NCI-H1048 (cell line): Measurements from ENCODE around the gene CCNJ.
"Not testable (repeated sequence)": the region's sequence is repeated elsewhere in the genome, so short reads cannot be mapped to it uniquely, and the experiment has no call there.

ENCODE experiments used
- DNase-seq: peaks from one replicate; lab custom pipeline; 2025; lab: John Stamatoyannopoulos, UW

Gene CCNJ, protein sequence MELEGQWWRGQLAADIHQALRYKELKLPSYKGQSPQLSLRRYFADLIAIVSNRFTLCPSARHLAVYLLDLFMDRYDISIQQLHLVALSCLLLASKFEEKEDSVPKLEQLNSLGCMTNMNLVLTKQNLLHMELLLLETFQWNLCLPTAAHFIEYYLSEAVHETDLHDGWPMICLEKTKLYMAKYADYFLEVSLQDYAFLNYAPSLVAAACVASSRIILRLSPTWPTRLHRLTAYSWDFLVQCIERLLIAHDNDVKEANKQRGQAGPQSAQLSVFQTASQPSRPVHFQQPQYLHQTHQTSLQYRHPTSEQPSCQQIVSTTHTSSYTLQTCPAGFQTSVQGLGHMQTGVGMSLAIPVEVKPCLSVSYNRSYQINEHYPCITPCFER

GRCh38 chr10:96043033-96043892 is at the start of gene CCNJ:
Gene CCNJ (plus strand): TSS chr10:96043583. CDS start chr10:96044394, 811 bp downstream.
- peak; percentile 69 for DNase-seq

DNA sequence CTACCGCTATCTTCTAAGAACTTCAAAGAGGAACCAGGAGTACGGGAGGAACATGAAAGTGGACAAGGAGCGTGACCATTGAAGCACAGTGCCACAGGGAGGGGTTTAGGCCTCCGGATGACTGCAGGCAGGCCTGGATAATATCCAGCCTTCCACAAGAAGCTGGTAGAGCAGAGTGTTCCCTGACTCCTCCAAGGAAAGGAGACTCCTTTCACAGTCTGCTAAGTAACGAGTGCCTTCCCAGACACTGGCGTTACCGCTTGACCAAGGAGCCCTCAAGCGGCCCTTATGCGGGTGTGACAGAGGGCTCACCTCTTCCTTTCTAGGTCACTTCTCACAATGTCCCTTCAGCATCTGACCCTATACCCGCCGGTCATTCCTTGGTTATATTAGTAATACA is 49.0 kb upstream of the CCNJ start:
- not testable (repeated sequence) for DNase-seq

DNA sequence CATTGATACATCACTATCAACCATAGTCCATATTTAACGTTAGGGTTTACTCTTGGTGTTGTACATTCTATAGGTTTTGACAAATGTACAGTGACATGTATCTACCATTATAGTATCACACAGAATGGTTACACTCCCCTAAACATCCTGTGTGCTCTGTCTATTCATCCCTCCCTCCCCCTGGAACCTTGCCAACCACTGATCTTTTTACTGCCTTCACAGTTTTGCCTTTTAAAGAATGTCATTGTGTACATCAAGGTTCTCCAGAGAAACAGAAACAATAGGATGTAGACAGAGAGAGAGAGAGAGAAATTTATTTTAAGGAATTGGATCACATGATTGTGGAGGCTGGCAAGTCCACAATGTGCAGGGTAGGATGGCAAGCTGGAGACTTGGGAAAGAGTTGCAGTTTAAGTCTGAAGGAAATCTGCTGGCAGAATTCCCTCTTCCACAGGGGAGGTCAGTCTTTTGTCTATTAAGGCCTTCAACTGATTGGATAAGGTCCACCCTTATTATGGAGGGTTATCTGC is 45.1 kb upstream of the CCNJ start:
- no peak for DNase-seq

- no peak for DNase-seq
Observed at GRCh38 chr10:96013956-96014355, 29.4 kb upstream of the CCNJ start.

DNA sequence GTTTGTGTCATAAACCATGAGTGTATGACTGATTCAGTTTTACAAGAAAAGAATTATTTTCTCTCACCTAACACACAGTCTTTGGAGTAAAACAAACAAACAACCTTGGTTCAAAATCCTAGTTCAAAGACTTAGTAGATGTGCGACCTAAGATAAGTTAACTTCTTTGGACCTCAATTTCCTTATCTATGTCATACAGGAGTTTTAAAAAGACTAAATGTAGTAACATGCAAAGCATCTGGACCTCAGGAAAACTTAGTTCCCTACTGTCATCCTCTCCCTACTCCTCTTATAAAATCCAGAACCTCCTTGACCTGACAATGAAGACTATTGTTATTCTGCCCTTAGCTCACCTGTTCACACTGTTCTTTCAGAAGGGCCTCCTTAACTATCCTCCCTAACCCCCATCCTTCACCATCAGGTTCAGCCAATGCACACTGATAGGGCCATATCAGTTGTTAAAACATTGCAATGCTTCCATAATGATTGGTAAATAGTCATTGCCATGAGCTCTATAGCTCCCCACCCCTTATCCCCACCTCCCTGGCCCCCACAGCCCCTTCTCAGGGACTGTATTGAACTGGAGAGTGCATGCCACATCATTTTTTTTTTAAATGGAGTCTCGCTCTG is 28.8 kb upstream of the CCNJ start:
- DNase-seq: no peak

GRCh38 chr10:96017191-96017687 is 26.1 kb upstream of the CCNJ start:
- peak; percentile 49 for DNase-seq

DNA sequence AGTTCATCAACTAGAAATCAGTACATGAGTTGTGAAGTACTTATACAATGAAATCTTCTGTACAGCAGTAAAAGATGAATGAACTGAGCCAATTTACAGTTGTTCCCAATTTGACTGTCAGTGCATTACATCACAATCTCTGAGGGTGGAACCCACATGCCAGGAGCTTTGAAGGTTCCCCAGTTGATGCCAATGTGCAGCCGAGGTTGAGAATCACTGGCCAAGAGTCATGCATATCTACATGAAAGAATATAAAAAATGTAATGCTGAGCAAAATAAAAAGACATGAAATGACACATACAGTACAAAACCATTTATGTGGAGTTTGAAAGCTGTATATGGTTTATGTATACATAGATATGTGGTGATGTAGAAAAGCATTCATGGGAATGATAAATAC is 22.1 kb upstream of the CCNJ start:
- no peak for DNase-seq

- DNase-seq: no peak
Observed at GRCh38 chr10:96022739-96023138, 20.6 kb upstream of the CCNJ start.

DNA sequence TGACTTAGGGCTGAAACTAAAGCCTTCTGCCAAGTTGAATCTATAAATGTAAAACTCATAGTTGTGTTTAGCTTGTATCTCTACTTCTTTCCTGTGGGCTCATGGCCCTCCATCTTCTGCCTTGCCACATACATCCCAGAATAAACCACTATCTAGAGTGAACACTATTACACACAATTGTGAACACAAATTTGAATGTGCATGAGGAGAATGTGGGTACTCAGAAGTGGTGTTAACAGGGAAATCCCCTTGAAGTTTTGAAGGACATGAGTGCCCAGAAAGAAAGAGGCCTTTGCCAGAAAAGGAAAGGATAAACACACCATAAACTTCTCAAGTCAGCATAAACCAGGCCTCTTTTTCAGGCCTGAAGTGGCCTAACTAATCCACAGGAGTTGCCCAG is 20.2 kb upstream of the CCNJ start:
- DNase-seq: no peak

DNA sequence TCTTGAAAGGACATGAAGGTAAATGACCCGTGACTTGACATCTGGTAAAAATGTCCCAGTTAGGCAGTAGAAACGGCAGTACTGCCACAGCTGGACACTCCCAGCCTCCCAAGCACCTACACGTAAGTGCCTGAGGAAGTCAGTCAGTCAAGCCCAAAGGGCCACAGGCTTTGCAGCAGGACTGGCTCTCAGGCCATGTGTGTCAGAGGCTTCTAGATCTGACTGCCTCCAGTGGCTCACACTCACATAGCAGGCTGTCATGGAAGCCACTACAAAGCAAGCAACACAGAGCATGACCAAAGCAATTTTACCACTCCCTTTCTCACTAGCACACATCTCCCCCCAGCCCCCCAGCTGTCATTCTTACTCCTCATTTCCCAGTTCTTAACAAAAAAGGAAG is 17.8 kb upstream of the CCNJ start:
- DNase-seq: no peak

- DNase-seq: no peak
Observed at GRCh38 chr10:96034625-96035024, 8.8 kb upstream of the CCNJ start.

- DNase-seq: no peak
Observed at GRCh38 chr10:96038476-96039387, 4.7 kb upstream of the CCNJ start.

DNA sequence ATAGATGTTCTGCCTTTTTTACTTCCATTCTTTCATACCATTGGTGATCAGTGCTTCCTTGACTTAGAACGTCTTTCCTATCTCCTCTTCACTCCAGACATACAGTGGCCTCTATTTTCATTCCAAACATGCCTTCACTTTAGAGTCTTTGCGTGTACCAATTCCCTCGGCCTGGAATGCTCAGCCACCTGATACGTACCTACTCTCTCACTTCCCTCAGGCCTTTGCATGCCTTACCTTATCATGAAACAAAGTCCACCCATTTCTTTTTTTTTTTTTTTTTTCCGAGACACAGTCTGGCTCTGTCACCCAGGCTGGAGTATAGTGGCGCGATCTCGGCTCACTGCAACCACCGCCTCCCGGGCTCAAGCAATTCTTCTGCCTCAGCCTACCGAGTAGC is 2.2 kb upstream of the CCNJ start:
- DNase-seq: no peak

GRCh38 chr10:96043893-96044715 is 721 bp downstream of the CCNJ start:
- no peak for DNase-seq

GRCh38 chr10:96044736-96045135 is 1.4 kb downstream of the CCNJ start:
- DNase-seq: no peak

DNA sequence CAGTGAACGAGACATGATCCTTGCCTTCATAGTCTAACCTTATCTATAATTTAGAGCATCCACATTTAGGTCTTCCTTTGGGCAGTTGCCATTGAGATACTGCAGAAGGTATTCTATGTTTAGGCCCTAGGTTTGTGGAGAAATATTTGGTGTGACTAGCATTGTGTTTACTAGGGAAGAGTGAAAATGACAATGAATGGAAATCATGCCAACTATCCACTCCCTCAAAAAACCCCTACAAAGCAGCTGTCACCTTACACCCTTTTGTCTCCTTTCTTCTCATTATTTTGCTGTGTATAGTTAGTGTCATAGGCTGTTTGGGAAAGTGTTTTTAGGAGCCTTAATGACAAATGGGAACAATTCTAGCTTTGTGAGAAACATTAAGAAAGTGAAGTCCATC is 3.2 kb downstream of the CCNJ start:
- no peak for DNase-seq

- DNase-seq: no peak
Observed at GRCh38 chr10:96047004-96047649, 3.7 kb downstream of the CCNJ start.

DNA sequence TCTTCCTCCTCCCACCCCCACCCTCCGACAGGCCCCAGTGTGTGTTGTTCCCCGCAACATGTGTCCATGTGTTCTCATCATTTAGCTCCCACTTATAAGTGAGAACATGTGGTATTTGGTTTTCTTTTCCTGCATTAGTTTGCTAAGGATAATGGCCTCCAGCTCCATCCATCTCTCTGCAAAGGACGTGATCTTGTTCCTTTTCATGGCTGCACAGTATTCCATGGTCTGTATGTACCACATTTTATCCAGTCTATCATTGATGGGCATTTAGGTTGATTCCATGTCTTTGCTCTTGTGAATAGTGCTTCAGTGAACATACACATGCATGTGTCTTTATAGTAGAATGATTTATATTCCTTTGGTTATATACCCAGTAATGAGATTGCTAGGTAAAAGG is 4.5 kb downstream of the CCNJ start:
- DNase-seq: not testable (repeated sequence)

- DNase-seq: no peak
Observed at GRCh38 chr10:96049340-96049739, 6.0 kb downstream of the CCNJ start.

DNA sequence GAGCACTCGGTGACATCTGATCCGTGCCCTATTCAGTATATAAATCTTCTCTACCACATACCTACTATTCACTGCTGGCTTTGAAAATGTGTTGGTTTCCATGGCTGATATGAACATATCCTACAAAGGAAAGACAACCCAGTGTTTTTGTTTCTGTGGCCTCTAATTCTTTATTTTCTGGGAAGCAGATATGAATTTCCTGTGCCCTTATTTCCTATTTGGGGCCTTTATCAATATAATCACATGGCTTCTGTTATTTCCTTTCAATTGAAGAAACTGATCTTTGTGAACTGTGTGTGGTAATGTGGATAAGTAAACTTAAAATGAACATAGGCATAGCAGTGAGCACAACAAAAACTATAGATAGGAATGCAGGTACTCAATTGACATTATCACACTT is 10.6 kb downstream of the CCNJ start:
- no peak for DNase-seq
